H1 (cell line): ENCODE measurements around the gene ZBTB40. TPM values are rescaled to one million over a fixed set of nuclear protein-coding genes. Genes with fewer than 3 reads are reported as not detected.

ENCODE experiments used
- CTCF ChIA-PET: fragments of 300-600 bp; sonication (Branson Sonifier 250); formaldehyde crosslinking; loops from one replicate; lab custom pipeline; 2021; ENCODE audit not compliant: partially characterized antibody; lab: Charles Lee
- POLR2A ChIA-PET: fragments of 300-600 bp; sonication (Branson Sonifier 250); formaldehyde crosslinking; loops from one replicate; lab custom pipeline; 2021; ENCODE audit warnings: inconsistent platforms; ENCODE audit not compliant: partially characterized antibody; lab: Charles Lee
- DNase-seq, 2 experiments: peaks; one replicate each; pipeline versions ENCODE4 v3.0.0 to v3.0.0-alpha.2; 2010 to 2022; ENCODE audit warnings: low spot score in 2 of 2, low read depth in 1 of 2, mixed read lengths in 1 of 2
- FAIRE-seq: peaks from 2 replicates; lab custom pipeline; 2011; peaks lifted over from hg19 to GRCh38; lab: Jason Lieb, UNC
- H2AFZ ChIP-seq: 2 replicates; pipeline ENCODE4 v1.8.1; 2012; ENCODE audit warnings: low read length, inconsistent platforms
- H2AK5ac ChIP-seq: 2 replicates; pipeline ENCODE4 v1.6.1; 2013; ENCODE audit warnings: low read depth, low read length
- H2BK120ac ChIP-seq: replicated peaks from 2 replicates; pipeline ENCODE3; 2013; ENCODE audit warnings: low read depth, low read length, inconsistent platforms
- H2BK12ac ChIP-seq: 2 replicates; pipeline ENCODE4 v1.6.1; 2013; ENCODE audit warnings: low read depth, low read length
- H2BK15ac ChIP-seq: 2 replicates; pipeline ENCODE4 v1.6.1; 2013; ENCODE audit warnings: low read length
- H2BK20ac ChIP-seq: 2 replicates; pipeline ENCODE4 v1.6.1; 2013; ENCODE audit warnings: low read length
- H2BK5ac ChIP-seq: 2 replicates; pipeline ENCODE4 v1.6.1; 2013; ENCODE audit warnings: low read depth, low read length
- H3K14ac ChIP-seq: 2 replicates; pipeline ENCODE4 v1.6.1; 2013; ENCODE audit warnings: inconsistent platforms; ENCODE audit not compliant: insufficient read length
- H3K18ac ChIP-seq: 2 replicates; pipeline ENCODE4 v1.6.1; 2013; ENCODE audit warnings: low read length; ENCODE audit errors: extremely low read depth
- H3K23ac ChIP-seq: 2 replicates; pipeline ENCODE4 v1.6.1; 2013; ENCODE audit warnings: inconsistent platforms; ENCODE audit not compliant: insufficient read length
- H3K23me2 ChIP-seq: 2 replicates; pipeline ENCODE4 v1.6.1; 2013; ENCODE audit warnings: low read depth, low read length
- H3K27ac ChIP-seq: 2 replicates; pipeline ENCODE4 v1.6.1; 2011; ENCODE audit warnings: low read depth, low read length, inconsistent platforms
- H3K27me3 ChIP-seq, 4 experiments: replicated peaks in 1 of 4; 1 replicate in 1 of 4; 2 replicates in 3 of 4; pipeline versions ENCODE4 v1.6.1 to v1.8.1; 2011 to 2013; ENCODE audit warnings: low read length in 3 of 4, mild to moderate bottlenecking in 3 of 4, inconsistent platforms in 2 of 4, mixed read lengths in 2 of 4, moderate library complexity in 1 of 4; ENCODE audit not compliant: control insufficient read depth in 3 of 4, insufficient read depth in 3 of 4; ENCODE audit errors: extremely low read depth in 1 of 4
- H3K36me3 ChIP-seq, 4 experiments: 2 replicates each; pipeline versions ENCODE4 v1.6.1 to v1.8.1; 2011 to 2013; ENCODE audit warnings: mild to moderate bottlenecking in 4 of 4, low read length in 3 of 4, moderate library complexity in 2 of 4, control low read depth in 1 of 4, inconsistent platforms in 1 of 4; ENCODE audit not compliant: insufficient read depth in 4 of 4, control insufficient read depth in 2 of 4
- H3K4ac ChIP-seq: replicated peaks from 2 replicates; pipeline ENCODE3; 2013; ENCODE audit warnings: low read length, low read depth, mixed read lengths, inconsistent platforms; ENCODE audit not compliant: insufficient read length
- H3K4me1 ChIP-seq, 4 experiments: replicated peaks in 1 of 4; 1 replicate in 1 of 4; 2 replicates in 3 of 4; pipeline versions ENCODE4 v1.6.1 to v1.8.1; 2011 to 2013; ENCODE audit warnings: low read length in 3 of 4, inconsistent platforms in 2 of 4, mixed read lengths in 1 of 4; ENCODE audit not compliant: insufficient read depth in 4 of 4, control insufficient read depth in 3 of 4
- H3K4me2 ChIP-seq, 2 experiments: 2 replicates each; pipeline versions ENCODE4 v1.6.1 to v1.8.1; 2011 to 2013; ENCODE audit warnings: low read depth in 2 of 2, low read length in 2 of 2, control low read depth in 1 of 2, inconsistent platforms in 1 of 2, mild to moderate bottlenecking in 1 of 2; ENCODE audit not compliant: insufficient read depth in 1 of 2
- H3K4me3 ChIP-seq, 4 experiments: fragments of 200-600, 300-600 bp in 1 of 4; sonication (generic), shearing (Covaris generic), sonication (Bioruptor Twin) in 1 of 4; 2 replicates each; pipeline versions ENCODE4 v1.5.1 to v1.8.1; 2011 to 2016; ENCODE audit warnings: low read length in 4 of 4, low read depth in 3 of 4, control low read depth in 2 of 4, inconsistent platforms in 2 of 4, mild to moderate bottlenecking in 2 of 4, mixed read lengths in 1 of 4, moderate library complexity in 1 of 4; ENCODE audit not compliant: insufficient read depth in 2 of 4; ENCODE audit errors: extremely low read depth in 1 of 4
- H3K56ac ChIP-seq: replicated peaks from 2 replicates; pipeline ENCODE3; 2013; ENCODE audit warnings: low read depth, mild to moderate bottlenecking, mixed read lengths, low read length, inconsistent platforms; ENCODE audit not compliant: insufficient read length
- H3K79me1 ChIP-seq: 2 replicates; pipeline ENCODE4 v1.6.1; 2013; ENCODE audit warnings: low read depth, low read length, control low read depth
- H3K79me2 ChIP-seq, 2 experiments: 2 replicates each; pipeline versions ENCODE4 v1.6.1 to v1.8.1; 2012 to 2013; ENCODE audit warnings: low read length in 2 of 2, mild to moderate bottlenecking in 2 of 2, inconsistent platforms in 1 of 2; ENCODE audit not compliant: insufficient read depth in 2 of 2, control insufficient read depth in 1 of 2
- H3K9ac ChIP-seq, 4 experiments: replicated peaks in 1 of 4; 1 replicate in 1 of 4; 2 replicates in 3 of 4; pipeline versions ENCODE4 v1.6.1 to v1.8.1; 2011 to 2013; ENCODE audit warnings: low read depth in 3 of 4, low read length in 3 of 4, control low read depth in 2 of 4, mild to moderate bottlenecking in 2 of 4, moderate library complexity in 2 of 4, inconsistent platforms in 1 of 4; ENCODE audit errors: extremely low read depth in 1 of 4
- H3K9me3 ChIP-seq, 2 experiments: 2 replicates each; pipeline versions ENCODE4 v1.6.1 to v1.8.1; 2012 to 2013; ENCODE audit warnings: mild to moderate bottlenecking in 2 of 2, moderate library complexity in 2 of 2, control low read depth in 1 of 2, inconsistent platforms in 1 of 2, low read depth in 1 of 2, low read length in 1 of 2, mixed read lengths in 1 of 2; ENCODE audit not compliant: insufficient read depth in 2 of 2
- H4K20me1 ChIP-seq, 2 experiments: replicated peaks in 1 of 2; 2 replicates each; pipeline versions ENCODE3 to v1.8.1; 2011 to 2013; ENCODE audit warnings: inconsistent platforms in 2 of 2, low read length in 2 of 2, mild to moderate bottlenecking in 1 of 2; ENCODE audit not compliant: insufficient read depth in 2 of 2, control insufficient read depth in 1 of 2
- H4K5ac ChIP-seq: 2 replicates; pipeline ENCODE4 v1.6.1; 2013; ENCODE audit warnings: low read length, low read depth, mixed read lengths, inconsistent platforms; ENCODE audit not compliant: insufficient read length
- H4K8ac ChIP-seq: 2 replicates; pipeline ENCODE4 v1.8.0; 2013; ENCODE audit warnings: mild to moderate bottlenecking, moderate library complexity, low read length, inconsistent platforms; ENCODE audit not compliant: insufficient read depth; ENCODE audit errors: extremely low read depth
- H4K91ac ChIP-seq: replicated peaks from 2 replicates; pipeline ENCODE3; 2013; ENCODE audit warnings: low read length, mixed read lengths, inconsistent platforms; ENCODE audit not compliant: insufficient read length
- ATF3 ChIP-seq: IDR thresholded peaks from 2 replicates; pipeline ENCODE4 v1.6.1; 2011; ENCODE audit warnings: low read depth, mild to moderate bottlenecking, low read length; ENCODE audit not compliant: insufficient read depth
- CEBPB ChIP-seq: IDR thresholded peaks from 2 replicates; pipeline ENCODE4 v1.6.1; 2012; ENCODE audit warnings: low read depth, low read length
- CREB1 ChIP-seq: IDR thresholded peaks from 2 replicates; pipeline ENCODE4 v1.6.1; 2012; ENCODE audit warnings: inconsistent platforms
- EZH2 ChIP-seq: fragments of 200-600 bp; sonication (generic); IDR thresholded peaks from 2 replicates; pipeline ENCODE4 v1.7.1; 2012; ENCODE audit warnings: low read depth, mild to moderate bottlenecking, moderate library complexity, low read length, inconsistent platforms; ENCODE audit not compliant: severe bottlenecking
- HDAC2 ChIP-seq, 2 experiments: fragments of 300-600 bp in 1 of 2; sonication (generic) in 1 of 2; IDR thresholded peaks; 2 replicates each; pipeline ENCODE4 v1.6.1; 2011 to 2012; ENCODE audit warnings: low read depth in 2 of 2, low read length in 2 of 2, mild to moderate bottlenecking in 2 of 2, moderate library complexity in 2 of 2, borderline replicate concordance in 1 of 2, inconsistent platforms in 1 of 2
- KDM4A ChIP-seq: IDR thresholded peaks from one replicate; pipeline ENCODE4 v1.7.1; 2012; ENCODE audit warnings: low read depth, mild to moderate bottlenecking, moderate library complexity, low read length, inconsistent platforms; ENCODE audit not compliant: severe bottlenecking
- NRF1 ChIP-seq: IDR thresholded peaks from 2 replicates; pipeline ENCODE4 v1.6.1; 2011; ENCODE audit warnings: mild to moderate bottlenecking, low read depth, low read length, improper control_type of control experiment
- POLR2AphosphoS5 ChIP-seq: IDR thresholded peaks from 2 replicates; pipeline ENCODE4 v1.6.1; 2011; ENCODE audit warnings: low read depth, low read length
- RAD21 ChIP-seq, 2 experiments: IDR thresholded peaks in 1 of 2; conservative IDR thresholded peaks in 1 of 2; 2 replicates each; pipeline ENCODE4 v1.6.1; 2011; ENCODE audit warnings: low read depth in 2 of 2, low read length in 2 of 2, improper control_type of control experiment in 1 of 2, inconsistent platforms in 1 of 2, mild to moderate bottlenecking in 1 of 2, moderate library complexity in 1 of 2
- RXRA ChIP-seq: IDR thresholded peaks from 2 replicates; pipeline ENCODE4 v1.6.1; 2011; ENCODE audit warnings: low read depth, mild to moderate bottlenecking, low read length, moderate library complexity; ENCODE audit not compliant: insufficient read depth
- SP1 ChIP-seq: IDR thresholded peaks from 2 replicates; pipeline ENCODE4 v1.6.1; 2011; ENCODE audit warnings: low read depth, low read length
- TAF1 ChIP-seq: IDR thresholded peaks from 2 replicates; pipeline ENCODE4 v1.6.1; 2011; ENCODE audit warnings: mild to moderate bottlenecking, low read depth, low read length
- TAF7 ChIP-seq: optimal IDR thresholded peaks from 2 replicates; pipeline ENCODE3; 2011; ENCODE audit warnings: low read depth, mild to moderate bottlenecking, inconsistent platforms, low read length, moderate library complexity, borderline replicate concordance
- YY1 ChIP-seq: IDR thresholded peaks from 2 replicates; pipeline ENCODE4 v1.6.1; 2011; ENCODE audit warnings: low read depth, mild to moderate bottlenecking, low read length
- WGBS, 2 experiments: shearing (Covaris generic) in 1 of 2; methylation state at CpG; one replicate each; pipeline versions ENCODE4 v1.1.6 to v1.1.7; 2013 to 2015; ENCODE audit warnings: low lambda C conversion rate in 2 of 2, mixed read lengths in 2 of 2, inconsistent platforms in 1 of 2, low coverage in 1 of 2, missing lambda C conversion rate in 1 of 2; ENCODE audit not compliant: insufficient replicate concordance in 2 of 2, insufficient coverage in 1 of 2, insufficient read length in 1 of 2; ENCODE audit errors: extremely low coverage in 1 of 2, missing lambda C conversion rate in 1 of 2; 5-methylcytosine and 5-hydroxymethylcytosine counted together
- polyA plus RNA-seq, 7 experiments: library from polyadenylated mRNA; depleted of rRNA in 3 of 7; stranded (reverse) in 5 of 7; unstranded in 2 of 7; fragments of >200 nt in 5 of 7; fragments of 200-250 nt in 2 of 7; gene quantifications; 1 replicate in 5 of 7; 2 replicates in 1 of 7; 4 replicates in 1 of 7; pipeline versions ENCODE4 v1.2.1 to v1.2.3, GENCODE V29; 2011 to 2013; ENCODE audit warnings: missing spikeins in 2 of 7, mixed read lengths in 2 of 7
- total RNA-seq: library from RNA; stranded (reverse); fragmentation: NEBNext Ultra II Directional; extraction: Animal tissue kit (Norgen Biotek cat#: 25700); gene quantifications from 2 replicates; pipeline ENCODE4 v1.2.1, GENCODE V29; 2021

ZBTB40 gene
- total and polyA plus RNA-seq, 2 of the 8 experiments (the other 6 are each of a cell fraction or from before 2014, with no cell fraction given) = 3.1 to 19.3 TPM

GRCh38 chr1:22520871-22521270, 69.2 kb downstream of the ZBTB40 start:
- Histone ChIP-seq H2BK120ac (no peak overlapping the region), H2AFZ (no peak overlapping the region), H3K27ac (no peak overlapping the region), H2BK20ac (no peak overlapping the region), H4K5ac (no peak overlapping the region), H4K91ac (no peak overlapping the region), H3K4ac (no peak overlapping the region), H2AK5ac (no peak overlapping the region), H3K9me3 (no peaks in the 10 kb centered on the region), H2BK15ac (no peak overlapping the region), H2BK5ac (no peak overlapping the region; the same call in 1 of the 2 replicates), H3K56ac (no peak overlapping the region), H3K36me3 (peaks cover 16 to 34% (median 28%) of the 10 kb centered on the region in 4 experiments; a peak in 7 of 8 replicates), H3K79me1 (no peaks in the 10 kb centered on the region), H3K23ac (no peak overlapping the region), H3K4me1 (no peaks in the 10 kb centered on the region), H3K4me2 (no peak overlapping the region), H3K14ac (no peak overlapping the region), H3K79me2 (no peaks in the 10 kb centered on the region), H4K8ac (no peak overlapping the region), H3K4me3 (no peak overlapping the region), H3K18ac (no peak overlapping the region), H3K9ac (no peak overlapping the region), H2BK12ac (no peak overlapping the region), H3K27me3 (no peaks in the 10 kb centered on the region), H3K23me2 (no peaks in the 10 kb centered on the region), H4K20me1 (peaks cover 0 to 2% of the 10 kb centered on the region in 2 experiments)
- POLR2A ChIA-PET = no interaction called here
- no peak for DNase-seq
- no peak for FAIRE-seq
- CTCF ChIA-PET = interaction anchor here (0.6 to 3.1 kb wide), 6 partner anchors 10 to 184 kb away, joined by 3 to 15 read pairs (median 4); no protein-coding TSS in a partner anchor
- 91% methylated on average over 9 of the region's 9 CpGs; no CpG with 5 or more reads in 1 of the 2 experiments for WGBS, 2 experiments
- TF ChIP-seq CREB1 (no peak), EZH2 (no peak), TAF1 (no peak), SP1 (no peak), KDM4A (no peak), TAF7 (no peak), HDAC2 (IDR thresholded peaks at IDR 0.05; ENCODE audit: borderline replicate concordance in 1 of 2, low read depth in 2 of 2, low read length in 2 of 2) (no peak), YY1 (no peak), CEBPB (no peak), RXRA (no peak), NRF1 (no peak), ATF3 (no peak), POLR2AphosphoS5 (no peak), RAD21 (IDR thresholded peaks at IDR 0.05 in 1 of 2, conservative IDR thresholded peaks at IDR 0.05 in 1 of 2; ENCODE audit: low read depth in 2 of 2, low read length in 2 of 2) (no peak)
